ENCODE data around the gene PHLDB1. TPM values are rescaled to one million over a fixed set of nuclear protein-coding genes. Genes with fewer than 3 reads are reported as not detected.
"Not testable (repeated sequence)": the region's sequence is repeated elsewhere in the genome, so short reads cannot be mapped to it uniquely, and the experiment has no call there.

PHLDB1 gene
- total RNA-seq, 2 donors from 2014 or later: 102 to 105 TPM

DNA sequence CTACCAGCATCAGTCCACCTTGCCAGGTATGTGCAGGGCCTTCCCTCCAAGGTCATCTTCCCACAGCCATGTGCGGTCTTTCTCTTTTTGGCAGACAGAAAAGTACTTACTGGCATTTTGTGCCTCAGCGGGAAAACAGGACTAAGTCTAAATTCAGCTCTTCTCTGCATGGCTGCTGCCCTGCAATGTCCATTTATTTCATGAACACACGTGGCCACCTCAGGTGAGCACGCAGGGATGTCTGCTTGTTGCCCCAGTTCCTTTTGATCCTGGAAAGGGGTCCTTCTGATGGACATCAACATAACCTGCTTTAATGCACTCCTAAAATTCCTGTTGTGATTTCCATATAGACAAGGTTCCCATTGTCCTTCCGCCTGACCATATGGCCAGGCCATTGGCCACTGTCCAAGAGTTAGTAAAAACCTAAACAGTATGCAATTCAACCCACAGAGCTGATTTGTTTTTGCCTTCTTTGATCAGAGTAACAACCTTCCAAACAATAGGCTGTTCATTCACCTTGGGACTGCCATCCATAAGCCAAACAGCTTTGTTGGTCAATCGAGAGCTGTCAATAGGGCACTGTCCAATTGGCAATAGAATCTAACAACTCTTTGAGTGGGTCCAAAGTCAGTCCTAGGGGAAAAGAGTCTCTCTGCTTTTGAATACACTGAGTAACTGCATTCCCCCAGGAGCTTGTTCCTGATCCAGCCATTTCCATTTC lies 66.1 kb downstream of the PHLDB1 start:
- Histone ChIP-seq H3K9me3 (peaks cover 0 to 14% of the 10 kb centered on the region in 2 donors), H3K27ac (no peak overlapping the region), H3K4me1 (no peaks in the 10 kb centered on the region), H3K36me3 (no peaks in the 10 kb centered on the region), H3K27me3 (no peaks in the 10 kb centered on the region), H3K4me3 (no peak overlapping the region)
- TF ChIP-seq, protein P1, sequence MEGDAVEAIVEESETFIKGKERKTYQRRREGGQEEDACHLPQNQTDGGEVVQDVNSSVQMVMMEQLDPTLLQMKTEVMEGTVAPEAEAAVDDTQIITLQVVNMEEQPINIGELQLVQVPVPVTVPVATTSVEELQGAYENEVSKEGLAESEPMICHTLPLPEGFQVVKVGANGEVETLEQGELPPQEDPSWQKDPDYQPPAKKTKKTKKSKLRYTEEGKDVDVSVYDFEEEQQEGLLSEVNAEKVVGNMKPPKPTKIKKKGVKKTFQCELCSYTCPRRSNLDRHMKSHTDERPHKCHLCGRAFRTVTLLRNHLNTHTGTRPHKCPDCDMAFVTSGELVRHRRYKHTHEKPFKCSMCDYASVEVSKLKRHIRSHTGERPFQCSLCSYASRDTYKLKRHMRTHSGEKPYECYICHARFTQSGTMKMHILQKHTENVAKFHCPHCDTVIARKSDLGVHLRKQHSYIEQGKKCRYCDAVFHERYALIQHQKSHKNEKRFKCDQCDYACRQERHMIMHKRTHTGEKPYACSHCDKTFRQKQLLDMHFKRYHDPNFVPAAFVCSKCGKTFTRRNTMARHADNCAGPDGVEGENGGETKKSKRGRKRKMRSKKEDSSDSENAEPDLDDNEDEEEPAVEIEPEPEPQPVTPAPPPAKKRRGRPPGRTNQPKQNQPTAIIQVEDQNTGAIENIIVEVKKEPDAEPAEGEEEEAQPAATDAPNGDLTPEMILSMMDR (IDR thresholded peaks at IDR 0.05): no peak
- DNase-seq (ENCODE audit: low spot score): no peak

GRCh38 chr11:118674082-118674435 lies 66.6 kb downstream of the PHLDB1 start:
- Histone ChIP-seq H3K4me1 (no peaks in the 10 kb centered on the region), H3K36me3 (no peaks in the 10 kb centered on the region), H3K27ac (no peak overlapping the region), H3K9me3 (peaks cover 0 to 14% of the 10 kb centered on the region in 2 donors), H3K4me3 (no peak overlapping the region), H3K27me3 (no peaks in the 10 kb centered on the region)
- DNase-seq (ENCODE audit: low spot score): no peak
- TF ChIP-seq, protein P1 (IDR thresholded peaks at IDR 0.05): no peak

GRCh38 chr11:118677977-118678376 lies 70.6 kb downstream of the PHLDB1 start:
- Histone ChIP-seq H3K4me3 (no peak overlapping the region), H3K27me3 (no peaks in the 10 kb centered on the region), H3K36me3 (no peaks in the 10 kb centered on the region), H3K4me1 (no peaks in the 10 kb centered on the region), H3K9me3 (no peaks in the 10 kb centered on the region), H3K27ac (no peak overlapping the region)
- no peak for DNase-seq (ENCODE audit: low spot score)
- TF ChIP-seq, protein P1 (IDR thresholded peaks at IDR 0.05): no peak

GRCh38 chr11:118678908-118679307 lies 71.5 kb downstream of the PHLDB1 start:
- H3K9me3 ChIP-seq, H3K4me1 ChIP-seq, H3K27me3 ChIP-seq, H3K36me3 ChIP-seq, H3K4me3 ChIP-seq, H3K27ac ChIP-seq: not testable (repeated sequence)
- TF ChIP-seq, protein P1 (IDR thresholded peaks at IDR 0.05): peak in 1 of 2 donors; percentile 19
- peak; percentile 74 for DNase-seq (ENCODE audit: low spot score)

DNA sequence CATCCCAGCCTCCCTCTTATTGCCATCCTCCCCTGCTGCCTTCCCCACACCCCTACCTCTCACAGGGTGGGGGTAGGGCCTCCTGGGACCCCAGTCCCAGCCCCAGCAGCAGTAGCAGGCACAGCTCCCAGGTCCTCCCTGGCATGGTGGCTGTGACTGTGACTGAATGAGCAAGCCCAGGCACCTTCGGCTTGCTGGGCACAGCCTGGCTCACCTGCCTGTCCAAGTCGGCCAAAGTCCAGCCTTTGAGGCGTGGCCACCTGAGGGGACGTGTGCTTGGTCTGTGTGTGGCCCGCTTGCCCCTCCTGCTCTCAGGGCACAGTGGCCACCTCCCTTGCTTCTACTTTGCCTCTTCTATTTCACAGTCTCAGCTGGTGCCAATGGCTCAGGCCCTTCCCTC lies 72.1 kb downstream of the PHLDB1 start, which contains the start of gene TREH:
Gene TREH (minus strand): TSS at position 168 of the 400 bp plus-strand sequence. CDS start 23 bp downstream, at position 145.
- no peak within 1 kb of the TSS for H3K27ac ChIP-seq
- H3K4me1 ChIP-seq: no peaks in the 10 kb centered on the region
- TF ChIP-seq, protein P1 (IDR thresholded peaks at IDR 0.05): no peak
- no peaks in the 10 kb centered on the region for H3K9me3 ChIP-seq
- no peaks in the 10 kb centered on the region for H3K36me3 ChIP-seq
- H3K27me3 ChIP-seq: no peaks in the 10 kb centered on the region
- no peak for DNase-seq (ENCODE audit: low spot score)
- H3K4me3 ChIP-seq: no peak within 1 kb of the TSS

DNA sequence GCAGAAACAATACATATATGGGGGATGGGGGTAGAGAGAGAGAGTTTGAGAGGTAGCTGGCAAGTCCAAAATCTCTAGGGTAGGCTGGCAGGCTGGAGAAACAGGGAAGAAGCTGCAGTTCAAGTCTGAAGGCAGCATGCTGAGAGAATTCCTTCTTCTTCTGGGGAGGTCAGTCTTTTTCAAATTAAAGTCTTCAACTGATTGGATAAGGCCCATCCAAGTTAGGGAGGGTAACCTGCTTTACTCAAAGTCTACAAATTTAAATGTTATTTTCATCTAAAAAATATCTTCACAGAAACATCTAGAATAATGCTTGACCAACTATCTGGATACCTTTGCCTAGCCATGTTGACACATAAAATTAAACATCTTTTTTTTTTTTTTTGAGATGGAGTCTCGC lies 75.0 kb downstream of the PHLDB1 start:
- H3K27me3 ChIP-seq: no peaks in the 10 kb centered on the region
- DNase-seq (ENCODE audit: low spot score): no peak
- no peak overlapping the region for H3K4me3 ChIP-seq
- no peaks in the 10 kb centered on the region for H3K9me3 ChIP-seq
- no peak overlapping the region for H3K27ac ChIP-seq
- no peaks in the 10 kb centered on the region for H3K4me1 ChIP-seq
- TF ChIP-seq, protein P1 (IDR thresholded peaks at IDR 0.05): no peak
- no peaks in the 10 kb centered on the region for H3K36me3 ChIP-seq

GRCh38 chr11:118682939-118683338 lies 75.5 kb downstream of the PHLDB1 start:
- H3K27me3 ChIP-seq; H3K36me3 ChIP-seq; DNase-seq (ENCODE audit: low spot score); H3K4me3 ChIP-seq; H3K4me1 ChIP-seq; H3K27ac ChIP-seq; H3K9me3 ChIP-seq: not testable (repeated sequence)

All from right atrium auricular region (tissue), 2 donors.